Measurements from ENCODE around the gene FNIP2.

FNIP2 gene

GRCh38 chr4:158836002-158836369 is 67.2 kb downstream of the FNIP2 start:
- no peak for DNase-seq (ENCODE audit: low read depth)
- TF ChIP-seq, protein P1, sequence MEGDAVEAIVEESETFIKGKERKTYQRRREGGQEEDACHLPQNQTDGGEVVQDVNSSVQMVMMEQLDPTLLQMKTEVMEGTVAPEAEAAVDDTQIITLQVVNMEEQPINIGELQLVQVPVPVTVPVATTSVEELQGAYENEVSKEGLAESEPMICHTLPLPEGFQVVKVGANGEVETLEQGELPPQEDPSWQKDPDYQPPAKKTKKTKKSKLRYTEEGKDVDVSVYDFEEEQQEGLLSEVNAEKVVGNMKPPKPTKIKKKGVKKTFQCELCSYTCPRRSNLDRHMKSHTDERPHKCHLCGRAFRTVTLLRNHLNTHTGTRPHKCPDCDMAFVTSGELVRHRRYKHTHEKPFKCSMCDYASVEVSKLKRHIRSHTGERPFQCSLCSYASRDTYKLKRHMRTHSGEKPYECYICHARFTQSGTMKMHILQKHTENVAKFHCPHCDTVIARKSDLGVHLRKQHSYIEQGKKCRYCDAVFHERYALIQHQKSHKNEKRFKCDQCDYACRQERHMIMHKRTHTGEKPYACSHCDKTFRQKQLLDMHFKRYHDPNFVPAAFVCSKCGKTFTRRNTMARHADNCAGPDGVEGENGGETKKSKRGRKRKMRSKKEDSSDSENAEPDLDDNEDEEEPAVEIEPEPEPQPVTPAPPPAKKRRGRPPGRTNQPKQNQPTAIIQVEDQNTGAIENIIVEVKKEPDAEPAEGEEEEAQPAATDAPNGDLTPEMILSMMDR (IDR thresholded peaks at IDR 0.05; ENCODE audit: insufficient read depth, low read depth, low read length, missing control alignments) = no peak
- H3K4me3 ChIP-seq (ENCODE audit: low read depth, low read length) = no peak overlapping the region

DNA sequence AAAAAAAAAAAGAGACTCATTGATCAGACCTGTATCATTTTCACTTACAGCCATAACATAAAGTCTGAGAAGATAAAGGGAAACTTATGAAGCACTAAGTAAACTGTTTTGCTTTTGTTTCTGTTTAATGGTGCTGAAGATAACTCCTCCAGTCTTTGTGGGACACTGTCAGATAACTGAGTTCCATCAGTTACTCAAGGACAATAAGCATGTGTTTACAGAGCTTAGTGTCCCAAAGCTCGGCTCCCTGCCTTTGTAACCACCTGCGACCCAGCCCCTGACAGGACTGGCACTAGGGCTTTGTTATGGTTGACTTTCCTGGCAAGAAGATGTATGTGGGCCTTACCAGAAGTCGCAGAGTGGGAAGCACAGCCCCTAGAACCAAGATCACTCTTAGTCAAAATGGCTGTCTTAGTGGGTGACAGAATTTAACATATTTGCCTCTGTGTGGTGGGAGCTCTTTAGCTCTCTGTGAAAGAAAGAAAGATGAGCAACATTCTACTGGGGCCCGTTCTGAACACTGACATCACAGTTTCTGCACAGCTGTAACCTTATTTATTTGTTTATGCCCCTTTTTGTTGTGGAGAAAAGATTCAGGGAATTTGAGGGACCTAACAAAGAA is 68.1 kb downstream of the FNIP2 start:
- no peak overlapping the region for H3K4me3 ChIP-seq (ENCODE audit: low read depth, low read length)
- DNase-seq (ENCODE audit: low read depth) = no peak
- TF ChIP-seq, protein P1 (IDR thresholded peaks at IDR 0.05; ENCODE audit: insufficient read depth, low read depth, low read length, missing control alignments) = no peak

DNA sequence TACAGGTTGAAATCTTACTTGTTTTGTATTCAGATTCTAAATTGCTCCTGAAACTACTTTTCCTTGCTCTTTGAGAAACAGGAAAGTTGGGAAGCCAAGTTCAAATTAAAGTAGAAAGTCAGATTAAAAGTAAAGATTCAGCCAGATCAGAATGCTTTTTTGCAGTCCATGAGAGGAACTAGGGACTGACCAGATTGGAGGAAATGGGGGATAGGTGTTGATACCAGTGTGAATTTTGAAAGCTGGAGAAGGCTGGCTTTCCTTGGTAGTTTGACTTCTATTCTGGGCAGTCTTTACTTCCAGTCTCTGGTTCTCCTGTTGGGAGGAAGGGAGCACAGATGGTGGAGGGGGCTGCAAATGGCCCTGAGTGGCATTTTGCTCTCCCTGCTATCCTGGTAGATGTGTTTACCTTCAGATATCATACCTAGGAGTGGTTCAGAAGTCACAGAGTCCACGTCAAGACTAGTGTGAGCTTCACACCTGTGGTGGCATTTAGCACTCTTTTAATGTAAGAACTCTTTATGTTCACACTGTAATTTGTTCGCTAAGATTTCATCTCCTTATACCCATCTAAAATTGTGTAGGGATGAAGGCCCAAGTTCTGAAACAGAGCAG is 68.8 kb downstream of the FNIP2 start:
- H3K4me3 ChIP-seq (ENCODE audit: low read depth, low read length) = no peak overlapping the region
- TF ChIP-seq, protein P1 (IDR thresholded peaks at IDR 0.05; ENCODE audit: insufficient read depth, low read depth, low read length, missing control alignments) = no peak
- no peak for DNase-seq (ENCODE audit: low read depth)

DNA sequence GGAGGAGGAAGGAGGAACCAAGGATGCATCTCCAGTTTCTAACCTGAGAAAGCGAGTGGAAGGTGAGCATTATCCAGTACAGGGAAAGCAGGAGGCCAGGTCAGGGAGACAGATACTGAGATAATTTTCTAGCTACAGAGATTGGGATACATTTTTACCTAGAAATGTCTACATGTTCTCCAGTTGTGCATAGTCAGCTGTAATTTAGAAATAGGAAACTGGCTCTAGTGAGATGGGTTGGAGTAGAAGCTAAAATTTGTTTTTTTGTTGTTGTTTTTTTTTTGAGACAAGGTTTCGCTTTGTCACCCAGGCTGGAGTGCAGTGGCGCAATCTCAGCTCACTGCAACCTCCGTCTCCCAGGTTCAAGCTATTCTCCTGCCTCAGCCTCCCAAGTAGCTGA is 71.3 kb downstream of the FNIP2 start:
- DNase-seq (ENCODE audit: low read depth) = no peak
- TF ChIP-seq, protein P1 (IDR thresholded peaks at IDR 0.05; ENCODE audit: insufficient read depth, low read depth, low read length, missing control alignments) = no peak
- no peak overlapping the region for H3K4me3 ChIP-seq (ENCODE audit: low read depth, low read length)

- no peak for DNase-seq (ENCODE audit: low read depth)
- TF ChIP-seq, protein P1 (IDR thresholded peaks at IDR 0.05; ENCODE audit: insufficient read depth, low read depth, low read length, missing control alignments) = no peak
- H3K4me3 ChIP-seq (ENCODE audit: low read depth, low read length) = no peak overlapping the region
These were observed 72.7 kb downstream of the FNIP2 start for GRCh38 chr4:158841540-158841939.

DNA sequence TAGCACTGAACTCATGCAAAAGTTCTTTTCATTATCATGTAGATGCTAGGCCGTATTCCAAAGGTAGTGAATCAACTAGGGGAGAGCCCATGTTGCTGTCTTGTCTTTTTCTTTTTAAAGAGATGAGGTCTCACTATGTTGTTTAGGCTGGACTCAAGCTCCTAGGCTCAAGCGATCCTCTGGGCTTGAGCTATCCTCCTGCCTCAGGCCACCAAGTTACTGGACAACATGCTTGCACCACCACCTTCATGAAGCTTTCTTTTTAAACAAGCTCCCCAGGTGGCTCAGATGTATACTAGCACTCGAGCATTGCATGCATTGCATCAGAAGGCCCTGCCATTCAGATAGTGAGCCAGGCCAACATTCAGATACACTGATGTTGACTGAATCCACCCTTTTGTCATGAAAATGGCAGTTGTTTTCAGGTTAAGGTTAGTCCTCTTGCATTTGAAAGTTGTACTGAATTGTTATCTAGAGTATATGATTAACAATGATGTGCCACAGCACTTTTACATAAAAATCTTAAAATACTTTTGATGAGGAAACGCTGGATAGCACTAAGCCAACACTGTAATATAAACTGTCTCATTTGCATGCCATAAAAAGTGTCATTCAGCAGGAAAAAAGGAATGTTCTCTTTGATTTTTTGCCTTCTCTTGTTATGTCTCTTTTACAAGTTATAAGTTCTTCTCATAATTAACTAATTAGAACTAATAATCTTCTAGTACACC is 76.7 kb downstream of the FNIP2 start:
- TF ChIP-seq, protein P1 (IDR thresholded peaks at IDR 0.05; ENCODE audit: insufficient read depth, low read depth, low read length, missing control alignments) = no peak
- no peak for DNase-seq (ENCODE audit: low read depth)
- no peak overlapping the region for H3K4me3 ChIP-seq (ENCODE audit: low read depth, low read length)
